CD14-positive monocyte (primary cell): ENCODE measurements around the gene ORC3. TPM values are rescaled to one million over a fixed set of nuclear protein-coding genes. Genes with fewer than 3 reads are reported as not detected.

ENCODE experiments used
- DNase-seq, 3 donors: peaks; one replicate each; pipeline ENCODE4 v3.0.0-alpha.2; 2011 to 2022
- H2AFZ ChIP-seq: 2 replicates; pipeline ENCODE4 v1.6.0; 2012; ENCODE audit warnings: mild to moderate bottlenecking, low read depth, low read length, inconsistent platforms; ENCODE audit not compliant: insufficient read depth, poor library complexity, severe bottlenecking
- H3K27ac ChIP-seq, 2 donors: 1 replicate in 1 of 2; 2 replicates in 1 of 2; pipeline ENCODE4 v1.5.1; 2012 to 2013; ENCODE audit warnings: low read length in 2 of 2, control low read depth in 1 of 2, inconsistent platforms in 1 of 2, low read depth in 1 of 2, mild to moderate bottlenecking in 1 of 2
- H3K27me3 ChIP-seq, 2 donors: one replicate each; pipeline versions ENCODE4 v1.6.0 to v1.6.1; 2011 to 2013; ENCODE audit warnings: low read length in 2 of 2; ENCODE audit not compliant: control insufficient read depth in 2 of 2, insufficient read depth in 2 of 2
- H3K36me3 ChIP-seq, 2 donors: replicated peaks in 1 of 2; 1 replicate in 1 of 2; 2 replicates in 1 of 2; pipeline versions ENCODE4 v1.5.1 to v1.6.1; 2012 to 2013; ENCODE audit warnings: low read length in 2 of 2, control low read depth in 1 of 2, inconsistent platforms in 1 of 2, mild to moderate bottlenecking in 1 of 2; ENCODE audit not compliant: insufficient read depth in 2 of 2, control insufficient read depth in 1 of 2
- H3K4me1 ChIP-seq, 2 donors: 1 replicate in 1 of 2; 2 replicates in 1 of 2; pipeline versions ENCODE4 v1.5.1 to v1.6.1; 2012 to 2013; ENCODE audit warnings: low read length in 2 of 2, control low read depth in 1 of 2, inconsistent platforms in 1 of 2, mild to moderate bottlenecking in 1 of 2, moderate library complexity in 1 of 2; ENCODE audit not compliant: insufficient read depth in 2 of 2, control insufficient read depth in 1 of 2
- H3K4me2 ChIP-seq: replicated peaks from 2 replicates; pipeline ENCODE3; 2012; ENCODE audit warnings: low read length, moderate library complexity, mild to moderate bottlenecking; ENCODE audit not compliant: poor library complexity, severe bottlenecking; ENCODE audit errors: extremely low read depth
- H3K4me3 ChIP-seq, 3 experiments: fragments of 200-600 bp in 1 of 3; sonication (generic) in 1 of 3; replicated peaks in 1 of 3; 1 replicate in 2 of 3; 2 replicates in 1 of 3; pipeline ENCODE4 v1.5.1; 2011 to 2013; ENCODE audit warnings: low read length in 3 of 3, mild to moderate bottlenecking in 3 of 3, control low read depth in 2 of 3, low read depth in 2 of 3, inconsistent platforms in 1 of 3, moderate library complexity in 1 of 3
- H3K79me2 ChIP-seq: 2 replicates; pipeline ENCODE4 v1.6.0; 2012; ENCODE audit warnings: mild to moderate bottlenecking, control low read depth, inconsistent platforms, low read length, moderate library complexity; ENCODE audit not compliant: insufficient read depth
- H3K9ac ChIP-seq: 2 replicates; pipeline ENCODE4 v1.6.0; 2017; ENCODE audit warnings: low read length, mild to moderate bottlenecking; ENCODE audit not compliant: insufficient read depth, poor library complexity, severe bottlenecking
- H3K9me3 ChIP-seq, 2 donors: replicated peaks in 1 of 2; 1 replicate in 1 of 2; 2 replicates in 1 of 2; pipeline versions ENCODE4 v1.5.1 to v1.6.1; 2012 to 2013; ENCODE audit warnings: low read length in 2 of 2, control low read depth in 1 of 2; ENCODE audit not compliant: control insufficient read depth in 1 of 2, insufficient read depth in 1 of 2
- H4K20me1 ChIP-seq: 2 replicates; pipeline ENCODE4 v1.6.0; 2012; ENCODE audit warnings: mild to moderate bottlenecking, low read length, control low read depth, moderate library complexity; ENCODE audit not compliant: insufficient read depth
- H3K27ac Mint-ChIP-seq, 7 donors: one replicate each; pipeline ENCODE4 v1.8.0; 2020; ENCODE audit warnings: mild to moderate bottlenecking in 7 of 7, mixed read lengths in 7 of 7, moderate library complexity in 6 of 7, inconsistent platforms in 2 of 7
- H3K27me3 Mint-ChIP-seq, 3 donors: one replicate each; pipeline ENCODE4 v1.8.0; 2021 to 2022; ENCODE audit warnings: low read depth in 3 of 3, mild to moderate bottlenecking in 3 of 3, mixed read lengths in 3 of 3, moderate library complexity in 3 of 3, inconsistent platforms in 1 of 3
- H3K36me3 Mint-ChIP-seq, 2 donors: one replicate each; pipeline ENCODE4 v1.8.0; 2020; ENCODE audit warnings: mixed read lengths in 2 of 2, inconsistent platforms in 1 of 2, mild to moderate bottlenecking in 1 of 2
- H3K4me1 Mint-ChIP-seq: one replicate; pipeline ENCODE4 v1.8.0; 2020; ENCODE audit warnings: mild to moderate bottlenecking, mixed read lengths
- H3K4me3 Mint-ChIP-seq, 2 donors: one replicate each; pipeline ENCODE4 v1.8.0; 2020; ENCODE audit warnings: mild to moderate bottlenecking in 2 of 2, mixed read lengths in 2 of 2, moderate library complexity in 1 of 2
- H3K9me3 Mint-ChIP-seq, 7 donors: one replicate each; pipeline ENCODE4 v1.8.0; 2020 to 2022; ENCODE audit warnings: mixed read lengths in 7 of 7, mild to moderate bottlenecking in 6 of 7, moderate library complexity in 6 of 7, inconsistent platforms in 2 of 7
- CTCF ChIP-seq: fragments of 200-600 bp; IDR thresholded peaks from one replicate; pipeline ENCODE4 v1.8.0; 2022; ENCODE audit warnings: antibody characterized with exemption, mild to moderate bottlenecking
- WGBS: methylation state at CpG from one replicate; pipeline ENCODE4 v1.1.5; 2013; ENCODE audit warnings: missing lambda C conversion rate; ENCODE audit not compliant: insufficient coverage; 5-methylcytosine and 5-hydroxymethylcytosine counted together
- intact Hi-C, 2 donors: fragments of 100-400 bp; cut with micrococcal nuclease; formaldehyde crosslinking; loops; one replicate each; pipeline versions ENCODE4 v1.15.0 to v1.15.1; 2023
- polyA plus RNA-seq, 3 donors: library from polyadenylated mRNA; depleted of rRNA in 1 of 3; unstranded in 2 of 3; stranded (reverse) in 1 of 3; fragments of 300-500 nt in 2 of 3; fragments of >200 nt in 1 of 3; fragmentation: Illumina TruSeq in 2 of 3; gene quantifications; 1 replicate in 2 of 3; 2 replicates in 1 of 3; pipeline ENCODE4 v1.2.3, GENCODE V29; 2012 to 2021

ORC3 gene
- polyA plus RNA-seq, 3 donors: 9.1 to 20.7 (median 16.2) TPM

DNA sequence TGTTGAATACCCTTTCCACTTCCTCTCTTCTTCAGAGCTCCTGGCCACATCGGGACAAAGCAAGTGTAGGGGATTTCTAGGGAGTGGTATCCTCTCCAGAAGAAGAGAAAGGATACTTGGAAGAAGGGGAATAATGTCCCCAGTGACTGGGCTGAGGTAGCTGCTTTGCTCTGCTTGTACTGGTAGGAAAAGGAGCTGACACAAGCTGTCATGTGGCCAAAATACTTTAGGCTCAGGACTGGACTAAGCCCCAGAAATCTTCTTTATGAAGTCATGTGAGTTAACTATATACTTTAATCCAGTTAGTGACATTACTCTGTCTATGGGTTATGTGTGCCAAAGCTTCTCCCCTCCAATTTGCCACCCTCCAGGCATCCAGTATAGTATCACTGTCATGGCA, 71.6 kb downstream of the ORC3 start:
- H3K4me2 ChIP-seq: no peak overlapping the region
- no peaks in the 10 kb centered on the region for H3K9me3 ChIP-seq
- no peak for DNase-seq
- intact Hi-C loops: no loop called here
- Mint-ChIP-seq H3K4me3 (no peak overlapping the region), H3K36me3 (peaks cover 31 to 50% of the 10 kb centered on the region in 2 donors), H3K4me1 (peaks cover 10% of the 10 kb centered on the region), H3K9me3 (peaks cover 0 to 3% (median 0%) of the 10 kb centered on the region in 7 donors), H3K27me3 (no peaks in the 10 kb centered on the region), H3K27ac (peak overlapping the region in 2 of 7 donors; percentile 5 to 28)
- no CpG with 5 or more reads among the region's 1 CpG for WGBS
- no peak overlapping the region for H3K27ac ChIP-seq
- H3K36me3 ChIP-seq: peaks cover 6 to 36% of the 10 kb centered on the region in 2 donors
- H3K4me3 ChIP-seq: no peak overlapping the region
- H3K79me2 ChIP-seq: no peaks in the 10 kb centered on the region
- H2AFZ ChIP-seq: no peak overlapping the region
- TF ChIP-seq CTCF: no peak
- H4K20me1 ChIP-seq: no peaks in the 10 kb centered on the region
- H3K9ac ChIP-seq: no peak overlapping the region
- no peaks in the 10 kb centered on the region for H3K27me3 ChIP-seq
- no peaks in the 10 kb centered on the region for H3K4me1 ChIP-seq

- Mint-ChIP-seq H3K9me3 (peaks cover 0 to 3% (median 0%) of the 10 kb centered on the region in 7 donors), H3K4me1 (peaks cover 10% of the 10 kb centered on the region), H3K27ac (no peak overlapping the region), H3K36me3 (peaks cover 23 to 56% of the 10 kb centered on the region in 2 donors), H3K4me3 (no peak overlapping the region), H3K27me3 (no peaks in the 10 kb centered on the region)
- peaks cover 5 to 40% of the 10 kb centered on the region in 2 donors for H3K36me3 ChIP-seq
- no peak overlapping the region for H3K4me3 ChIP-seq
- H3K27ac ChIP-seq: no peak overlapping the region
- DNase-seq: no peak
- no peak overlapping the region for H2AFZ ChIP-seq
- no peak overlapping the region for H3K9ac ChIP-seq
- WGBS: 100% methylated on average over 1 of the region's 2 CpGs
- intact Hi-C loops: no loop called here
- no peaks in the 10 kb centered on the region for H3K27me3 ChIP-seq
- H4K20me1 ChIP-seq: no peaks in the 10 kb centered on the region
- no peaks in the 10 kb centered on the region for H3K4me1 ChIP-seq
- TF ChIP-seq CTCF: no peak
- H3K79me2 ChIP-seq: no peaks in the 10 kb centered on the region
- H3K4me2 ChIP-seq: no peak overlapping the region
- no peaks in the 10 kb centered on the region for H3K9me3 ChIP-seq
These were observed 73.5 kb downstream of the ORC3 start for GRCh38 chr6:87663434-87663833.
